GM12801 (cell line): Measurements from ENCODE around the gene CTNNBIP1.

Experiments used
- TF ChIP-seq, protein P1 (sequence below): IDR thresholded peaks from one replicate; pipeline ENCODE4 v1.5.1; 2011; ENCODE audit warnings: control low read depth; ENCODE audit not compliant: insufficient read length; ENCODE audit errors: extremely low read depth

CTNNBIP1 gene

GRCh38 chr1:9922342-9922741 is 12.3 kb upstream of the CTNNBIP1 start:
- TF ChIP-seq, protein P1, sequence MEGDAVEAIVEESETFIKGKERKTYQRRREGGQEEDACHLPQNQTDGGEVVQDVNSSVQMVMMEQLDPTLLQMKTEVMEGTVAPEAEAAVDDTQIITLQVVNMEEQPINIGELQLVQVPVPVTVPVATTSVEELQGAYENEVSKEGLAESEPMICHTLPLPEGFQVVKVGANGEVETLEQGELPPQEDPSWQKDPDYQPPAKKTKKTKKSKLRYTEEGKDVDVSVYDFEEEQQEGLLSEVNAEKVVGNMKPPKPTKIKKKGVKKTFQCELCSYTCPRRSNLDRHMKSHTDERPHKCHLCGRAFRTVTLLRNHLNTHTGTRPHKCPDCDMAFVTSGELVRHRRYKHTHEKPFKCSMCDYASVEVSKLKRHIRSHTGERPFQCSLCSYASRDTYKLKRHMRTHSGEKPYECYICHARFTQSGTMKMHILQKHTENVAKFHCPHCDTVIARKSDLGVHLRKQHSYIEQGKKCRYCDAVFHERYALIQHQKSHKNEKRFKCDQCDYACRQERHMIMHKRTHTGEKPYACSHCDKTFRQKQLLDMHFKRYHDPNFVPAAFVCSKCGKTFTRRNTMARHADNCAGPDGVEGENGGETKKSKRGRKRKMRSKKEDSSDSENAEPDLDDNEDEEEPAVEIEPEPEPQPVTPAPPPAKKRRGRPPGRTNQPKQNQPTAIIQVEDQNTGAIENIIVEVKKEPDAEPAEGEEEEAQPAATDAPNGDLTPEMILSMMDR: no peak

GRCh38 chr1:9920606-9921005 is 10.5 kb upstream of the CTNNBIP1 start:
- TF ChIP-seq, protein P1: no peak

GRCh38 chr1:9917901-9918300 is 7.8 kb upstream of the CTNNBIP1 start:
- TF ChIP-seq, protein P1: no peak

DNA sequence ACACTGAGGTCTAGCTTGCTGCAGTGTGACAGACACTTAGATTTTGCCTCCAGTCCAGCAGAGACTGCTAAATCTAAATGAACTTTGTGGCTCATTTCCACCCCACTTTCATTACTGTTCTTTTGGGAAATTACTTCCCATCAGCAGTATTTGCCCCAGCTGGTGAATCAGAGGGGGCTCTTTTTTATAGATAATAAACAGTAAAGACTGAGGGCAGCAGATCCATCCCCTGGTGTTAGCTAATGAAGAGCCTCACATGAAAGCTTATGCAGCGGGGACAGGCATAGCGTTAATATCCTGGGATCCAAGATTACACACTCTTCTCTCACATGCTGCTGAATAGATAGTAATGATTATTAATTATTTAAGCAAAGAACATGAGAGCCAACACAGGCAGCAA is 6.4 kb upstream of the CTNNBIP1 start:
- TF ChIP-seq, protein P1: no peak

GRCh38 chr1:9914610-9914937 is 4.5 kb upstream of the CTNNBIP1 start:
- TF ChIP-seq, protein P1: no peak

GRCh38 chr1:9912264-9912936 is 2.3 kb upstream of the CTNNBIP1 start:
- TF ChIP-seq, protein P1: no peak

GRCh38 chr1:9910423-9911178 is 532 bp upstream of the CTNNBIP1 start:
- TF ChIP-seq, protein P1: no peak
